HepG2 (cell line): ENCODE data around the gene SURF6. TPM values are rescaled to one million over a fixed set of nuclear protein-coding genes. Genes with fewer than 3 reads are reported as not detected.

Experiments
- CC2D1A ChIP-seq: sonication (generic); formaldehyde crosslinking; IDR thresholded peaks from 2 replicates; pipeline ENCODE4 v1.8.1; 2023; ENCODE audit warnings: mild to moderate bottlenecking, missing genetic modification reagents
- FOXK2 ChIP-seq: fragments of 450-650 bp; IDR thresholded peaks from 2 replicates; pipeline ENCODE4 v1.6.1; 2016
- IKZF5 ChIP-seq: IDR thresholded peaks from 2 replicates; pipeline ENCODE4 v1.6.1; 2018; ENCODE audit warnings: missing genetic modification reagents, mild to moderate bottlenecking, missing compliant biosample characterization
- KDM6A ChIP-seq: IDR thresholded peaks from 2 replicates; pipeline ENCODE4 v1.6.1; 2016; ENCODE audit warnings: low read depth
- MAFK ChIP-seq, 2 experiments: IDR thresholded peaks in 1 of 2; conservative IDR thresholded peaks in 1 of 2; 2 replicates each; pipeline ENCODE4 v1.6.1; 2011; ENCODE audit warnings: improper control_type of control experiment in 2 of 2, low read length in 2 of 2
- NFIC ChIP-seq: IDR thresholded peaks from 2 replicates; pipeline ENCODE4 v1.6.1; 2012; ENCODE audit warnings: mild to moderate bottlenecking, low read length, inconsistent platforms
- PATZ1 ChIP-seq: sonication (generic); formaldehyde crosslinking; IDR thresholded peaks from 2 replicates; pipeline ENCODE4 v1.4.0; 2020; ENCODE audit warnings: missing genetic modification reagents
- PCBP1 ChIP-seq: fragments of 200-400 bp; formaldehyde crosslinking; IDR thresholded peaks from 2 replicates; pipeline ENCODE4 v1.6.1; 2017; ENCODE audit warnings: mild to moderate bottlenecking, low read depth, low read length, borderline replicate concordance
- PHF20 ChIP-seq: sonication (generic); formaldehyde crosslinking; IDR thresholded peaks from 2 replicates; pipeline ENCODE4 v1.5.0; 2020; ENCODE audit warnings: mild to moderate bottlenecking, missing genetic modification reagents
- REPIN1 ChIP-seq: sonication (generic); formaldehyde crosslinking; IDR thresholded peaks from 2 replicates; pipeline ENCODE4 v1.8.0; 2022; ENCODE audit warnings: missing genetic modification reagents, low read depth, mild to moderate bottlenecking, borderline replicate concordance
- SAFB2 ChIP-seq: sonication (generic); formaldehyde crosslinking; IDR thresholded peaks from 2 replicates; pipeline ENCODE4 v1.5.1; 2020; ENCODE audit warnings: missing genetic modification reagents, low read depth, mild to moderate bottlenecking, borderline replicate concordance
- SATB2 ChIP-seq: sonication (generic); formaldehyde crosslinking; IDR thresholded peaks from 2 replicates; pipeline ENCODE4 v1.5.0; 2020; ENCODE audit warnings: missing genetic modification reagents
- SKIL ChIP-seq: sonication (generic); formaldehyde crosslinking; IDR thresholded peaks from 2 replicates; pipeline ENCODE4 v1.8.0; 2022; ENCODE audit warnings: missing genetic modification reagents, mild to moderate bottlenecking, moderate library complexity, borderline replicate concordance
- SYNCRIP ChIP-seq: fragments of 200-400 bp; formaldehyde crosslinking; IDR thresholded peaks from 2 replicates; pipeline ENCODE4 v1.6.1; 2018; ENCODE audit warnings: mild to moderate bottlenecking, low read depth, low read length; ENCODE audit not compliant: insufficient read depth
- ZFP36 ChIP-seq: fragments of 150-350 bp; IDR thresholded peaks from 2 replicates; pipeline ENCODE4 v1.6.1; 2018; ENCODE audit warnings: borderline replicate concordance, low read length, low read depth; ENCODE audit not compliant: partially characterized antibody
- ZNF282 ChIP-seq: fragments of 450-650 bp; IDR thresholded peaks from 2 replicates; pipeline ENCODE4 v1.6.1; 2018; ENCODE audit not compliant: partially characterized antibody
- polyA plus RNA-seq, 8 experiments: library from polyadenylated mRNA; depleted of rRNA in 3 of 8; stranded (reverse) in 7 of 8; unstranded in 1 of 8; fragments of >200 nt; fragmentation: Illumina TruSeq in 4 of 8; extraction: Trizol in 4 of 8; gene quantifications; 2 replicates each; pipeline versions ENCODE4 v1.2.1 to v1.2.3, GENCODE V29; 2011 to 2016; ENCODE audit warnings: low read depth in 4 of 8, missing spikeins in 1 of 8, mixed read lengths in 1 of 8; ENCODE audit not compliant: insufficient read depth in 1 of 8
- total RNA-seq, 5 experiments: library from RNA; depleted of rRNA; stranded (reverse); fragments of >200 nt; fragmentation: Illumina TruSeq; extraction: Trizol; gene quantifications; 2 replicates each; pipeline ENCODE4 v1.2.3, GENCODE V29; 2016; ENCODE audit warnings: low read depth in 1 of 5
- TF ChIP-seq, protein P1 (sequence below): IDR thresholded peaks from 2 replicates; pipeline ENCODE4 v1.6.1; 2018; ENCODE audit warnings: missing genetic modification reagents
- TF ChIP-seq, protein P2 (sequence below): sonication (generic); formaldehyde crosslinking; IDR thresholded peaks from 2 replicates; pipeline ENCODE4 v1.4.0; 2020; ENCODE audit warnings: missing genetic modification reagents, borderline replicate concordance
- TF ChIP-seq, protein P3 (sequence below): sonication (generic); formaldehyde crosslinking; IDR thresholded peaks from 2 replicates; pipeline ENCODE4 v1.5.1; 2020; ENCODE audit warnings: missing genetic modification reagents, mild to moderate bottlenecking, borderline replicate concordance

SURF6 gene
- total and polyA plus RNA-seq, 2 of the 13 experiments (the other 11 are each of a cell fraction or from before 2014, with no cell fraction given) = 5.9 to 14.7 TPM

GRCh38 chr9:133347985-133348717 lies 12.2 kb upstream of the SURF6 start, which contains the start of the genes MED22 and RPL7A (continued):
- no peak; the same call in none of the 2 replicates for TF ChIP-seq PATZ1
- TF ChIP-seq PCBP1 = no peak
- TF ChIP-seq SYNCRIP = no peak
- TF ChIP-seq, protein P1, sequence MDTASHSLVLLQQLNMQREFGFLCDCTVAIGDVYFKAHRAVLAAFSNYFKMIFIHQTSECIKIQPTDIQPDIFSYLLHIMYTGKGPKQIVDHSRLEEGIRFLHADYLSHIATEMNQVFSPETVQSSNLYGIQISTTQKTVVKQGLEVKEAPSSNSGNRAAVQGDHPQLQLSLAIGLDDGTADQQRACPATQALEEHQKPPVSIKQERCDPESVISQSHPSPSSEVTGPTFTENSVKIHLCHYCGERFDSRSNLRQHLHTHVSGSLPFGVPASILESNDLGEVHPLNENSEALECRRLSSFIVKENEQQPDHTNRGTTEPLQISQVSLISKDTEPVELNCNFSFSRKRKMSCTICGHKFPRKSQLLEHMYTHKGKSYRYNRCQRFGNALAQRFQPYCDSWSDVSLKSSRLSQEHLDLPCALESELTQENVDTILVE (CRISPR knock-in tag) = peak; percentile 64; the same call in 1 of the 2 replicates
- TF ChIP-seq FOXK2 = no peak
- peak; percentile 34; the same call in 1 of the 2 replicates for TF ChIP-seq SKIL (CRISPR knock-in tag)
- TF ChIP-seq, protein P2, sequence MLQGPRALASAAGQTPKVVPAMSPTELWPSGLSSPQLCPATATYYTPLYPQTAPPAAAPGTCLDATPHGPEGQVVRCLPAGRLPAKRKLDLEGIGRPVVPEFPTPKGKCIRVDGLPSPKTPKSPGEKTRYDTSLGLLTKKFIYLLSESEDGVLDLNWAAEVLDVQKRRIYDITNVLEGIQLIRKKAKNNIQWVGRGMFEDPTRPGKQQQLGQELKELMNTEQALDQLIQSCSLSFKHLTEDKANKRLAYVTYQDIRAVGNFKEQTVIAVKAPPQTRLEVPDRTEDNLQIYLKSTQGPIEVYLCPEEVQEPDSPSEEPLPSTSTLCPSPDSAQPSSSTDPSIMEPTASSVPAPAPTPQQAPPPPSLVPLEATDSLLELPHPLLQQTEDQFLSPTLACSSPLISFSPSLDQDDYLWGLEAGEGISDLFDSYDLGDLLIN = no peak
- peak; percentile 20; the same call in 1 of the 2 replicates for TF ChIP-seq CC2D1A (CRISPR knock-in tag)
- TF ChIP-seq ZNF282 = no peak
- TF ChIP-seq SAFB2 (CRISPR knock-in tag) = peak; percentile 27; the same call in 1 of the 2 replicates
- TF ChIP-seq PHF20 = peak; percentile 75
- no peak for TF ChIP-seq MAFK (conservative IDR thresholded peaks at IDR 0.05 in 1 of 2, IDR thresholded peaks at IDR 0.05 in 1 of 2; ENCODE audit: low read length in 2 of 2)
- TF ChIP-seq KDM6A (CRISPR knock-in tag) = no peak
- TF ChIP-seq, protein P3, sequence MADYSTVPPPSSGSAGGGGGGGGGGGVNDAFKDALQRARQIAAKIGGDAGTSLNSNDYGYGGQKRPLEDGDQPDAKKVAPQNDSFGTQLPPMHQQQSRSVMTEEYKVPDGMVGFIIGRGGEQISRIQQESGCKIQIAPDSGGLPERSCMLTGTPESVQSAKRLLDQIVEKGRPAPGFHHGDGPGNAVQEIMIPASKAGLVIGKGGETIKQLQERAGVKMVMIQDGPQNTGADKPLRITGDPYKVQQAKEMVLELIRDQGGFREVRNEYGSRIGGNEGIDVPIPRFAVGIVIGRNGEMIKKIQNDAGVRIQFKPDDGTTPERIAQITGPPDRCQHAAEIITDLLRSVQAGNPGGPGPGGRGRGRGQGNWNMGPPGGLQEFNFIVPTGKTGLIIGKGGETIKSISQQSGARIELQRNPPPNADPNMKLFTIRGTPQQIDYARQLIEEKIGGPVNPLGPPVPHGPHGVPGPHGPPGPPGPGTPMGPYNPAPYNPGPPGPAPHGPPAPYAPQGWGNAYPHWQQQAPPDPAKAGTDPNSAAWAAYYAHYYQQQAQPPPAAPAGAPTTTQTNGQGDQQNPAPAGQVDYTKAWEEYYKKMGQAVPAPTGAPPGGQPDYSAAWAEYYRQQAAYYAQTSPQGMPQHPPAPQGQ = no peak
- no peak for TF ChIP-seq ZFP36
- TF ChIP-seq IKZF5 (CRISPR knock-in tag) = peak; percentile 65; the same call in 1 of the 2 replicates
- no peak for TF ChIP-seq SATB2 (CRISPR knock-in tag)
- no peak for TF ChIP-seq REPIN1
- TF ChIP-seq NFIC = no peak
